HCEC 1CT (cell line): ENCODE measurements around the gene ADCY2.

Source experiments
- DNase-seq: peaks from one replicate; pipeline ENCODE4 v3.0.0-alpha.2; 2017

The ADCY2 gene

GRCh38 chr5:7518947-7519560, 123.1 kb downstream of the ADCY2 start:
- no peak for DNase-seq

GRCh38 chr5:7519564-7519963, 123.6 kb downstream of the ADCY2 start:
- DNase-seq: no peak

- no peak for DNase-seq
Measured at GRCh38 chr5:7529880-7530279, 133.9 kb downstream of the ADCY2 start.

GRCh38 chr5:7533941-7534340, 138.0 kb downstream of the ADCY2 start:
- DNase-seq: no peak

- DNase-seq: no peak
Measured at GRCh38 chr5:7534505-7534904, 138.6 kb downstream of the ADCY2 start.

- no peak for DNase-seq
Measured at GRCh38 chr5:7537573-7537972, 141.6 kb downstream of the ADCY2 start.

- DNase-seq: no peak
Measured at GRCh38 chr5:7539571-7539970, 143.6 kb downstream of the ADCY2 start.

- DNase-seq: no peak
Measured at GRCh38 chr5:7540736-7541485, 145.0 kb downstream of the ADCY2 start.

- DNase-seq: no peak
Measured at GRCh38 chr5:7541898-7542297, 146.0 kb downstream of the ADCY2 start.

- no peak for DNase-seq
Measured at GRCh38 chr5:7546555-7546954, 150.6 kb downstream of the ADCY2 start.

GRCh38 chr5:7548596-7548995, 152.7 kb downstream of the ADCY2 start:
- DNase-seq: no peak

- no peak for DNase-seq
Measured at GRCh38 chr5:7565559-7565958, 169.6 kb downstream of the ADCY2 start.

GRCh38 chr5:7576023-7576715, 180.2 kb downstream of the ADCY2 start:
- DNase-seq: no peak

GRCh38 chr5:7577381-7577780, 181.4 kb downstream of the ADCY2 start:
- no peak for DNase-seq

GRCh38 chr5:7578071-7578470, 182.1 kb downstream of the ADCY2 start:
- DNase-seq: no peak

- no peak for DNase-seq
Measured at GRCh38 chr5:7584749-7585148, 188.8 kb downstream of the ADCY2 start.

- DNase-seq: no peak
Measured at GRCh38 chr5:7585807-7586206, 189.9 kb downstream of the ADCY2 start.

- no peak for DNase-seq
Measured at GRCh38 chr5:7586480-7586879, 190.5 kb downstream of the ADCY2 start.

- no peak for DNase-seq
Measured at GRCh38 chr5:7589800-7590199, 193.9 kb downstream of the ADCY2 start.

- no peak for DNase-seq
Measured at GRCh38 chr5:7592910-7593309, 197.0 kb downstream of the ADCY2 start.

- no peak for DNase-seq
Measured at GRCh38 chr5:7597059-7597642, 201.2 kb downstream of the ADCY2 start.

GRCh38 chr5:7606840-7607465, 211.0 kb downstream of the ADCY2 start:
- DNase-seq: no peak

- DNase-seq: no peak
Measured at GRCh38 chr5:7608772-7609171, 212.8 kb downstream of the ADCY2 start.
